Vagina (tissue), 2 donors: ENCODE data around the gene CADPS2.

Experiments used
- CTCF ChIP-seq, 3 experiments: fragments of 450-650 bp in 2 of 3; fragments of 200-600 bp in 1 of 3; sonication (generic) in 1 of 3; IDR thresholded peaks; one replicate each; pipeline ENCODE4 v1.5.1; 2017 to 2019; ENCODE audit warnings: antibody characterized with exemption in 3 of 3, mild to moderate bottlenecking in 2 of 3, moderate library complexity in 2 of 3
- POLR2A ChIP-seq, 2 donors: fragments of 450-650 bp; IDR thresholded peaks; one replicate each; pipeline ENCODE4 v1.6.1; 2017; ENCODE audit warnings: antibody characterized with exemption in 2 of 2, mild to moderate bottlenecking in 2 of 2, moderate library complexity in 2 of 2

- no peak for TF ChIP-seq POLR2A (IDR thresholded peaks at IDR 0.05)
- no peak for TF ChIP-seq CTCF (IDR thresholded peaks at IDR 0.05)
Measured at GRCh38 chr7:122767339-122767738, 118.9 kb downstream of the CADPS2 start.
